ENCODE data around the gene ICAM5.
"Not testable (repeated sequence)": the region's sequence is repeated elsewhere in the genome, so short reads cannot be mapped to it uniquely, and the experiment has no call there.

ICAM5 gene

DNA sequence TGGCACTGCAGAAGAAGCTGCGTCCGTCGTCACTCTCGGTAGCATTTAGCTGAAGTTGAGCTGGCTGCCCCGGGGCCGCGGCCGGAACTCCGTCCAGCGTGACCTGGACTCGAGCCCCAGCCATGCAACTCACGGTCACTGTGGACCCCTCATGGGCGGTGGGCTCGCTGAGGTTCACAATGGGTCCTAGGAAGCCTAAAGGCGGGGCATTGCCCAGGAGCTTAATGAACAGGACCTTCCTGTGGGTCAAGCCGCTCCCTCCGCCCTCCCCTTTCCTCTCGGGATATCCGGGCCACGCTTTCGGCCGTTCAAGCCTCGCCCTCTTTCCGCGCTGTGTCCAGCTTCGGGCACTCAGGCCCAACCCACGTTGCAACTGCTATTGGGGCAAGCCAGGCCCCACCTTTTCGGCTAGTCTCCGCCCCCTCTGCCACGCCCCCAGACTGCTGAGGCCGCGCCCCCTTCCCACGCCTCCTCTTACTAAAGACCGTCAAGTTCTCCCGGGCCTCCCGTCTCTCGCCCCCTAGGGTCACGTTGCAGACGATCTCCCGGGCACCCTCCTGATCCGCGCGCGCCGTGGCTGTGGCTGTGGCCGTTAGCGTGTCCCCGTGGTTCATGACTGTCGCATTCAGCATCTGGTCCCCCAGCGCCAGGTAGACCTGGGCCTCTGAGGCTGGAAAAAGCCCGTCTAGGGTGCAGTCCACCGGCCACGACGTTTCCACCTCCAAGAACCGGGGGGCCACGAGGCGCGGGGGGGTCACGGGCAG, 45.0 kb downstream of the ICAM5 start:
- DNase-seq (ENCODE audit: low read depth): peak; percentile 93
- TF ChIP-seq, protein P1, sequence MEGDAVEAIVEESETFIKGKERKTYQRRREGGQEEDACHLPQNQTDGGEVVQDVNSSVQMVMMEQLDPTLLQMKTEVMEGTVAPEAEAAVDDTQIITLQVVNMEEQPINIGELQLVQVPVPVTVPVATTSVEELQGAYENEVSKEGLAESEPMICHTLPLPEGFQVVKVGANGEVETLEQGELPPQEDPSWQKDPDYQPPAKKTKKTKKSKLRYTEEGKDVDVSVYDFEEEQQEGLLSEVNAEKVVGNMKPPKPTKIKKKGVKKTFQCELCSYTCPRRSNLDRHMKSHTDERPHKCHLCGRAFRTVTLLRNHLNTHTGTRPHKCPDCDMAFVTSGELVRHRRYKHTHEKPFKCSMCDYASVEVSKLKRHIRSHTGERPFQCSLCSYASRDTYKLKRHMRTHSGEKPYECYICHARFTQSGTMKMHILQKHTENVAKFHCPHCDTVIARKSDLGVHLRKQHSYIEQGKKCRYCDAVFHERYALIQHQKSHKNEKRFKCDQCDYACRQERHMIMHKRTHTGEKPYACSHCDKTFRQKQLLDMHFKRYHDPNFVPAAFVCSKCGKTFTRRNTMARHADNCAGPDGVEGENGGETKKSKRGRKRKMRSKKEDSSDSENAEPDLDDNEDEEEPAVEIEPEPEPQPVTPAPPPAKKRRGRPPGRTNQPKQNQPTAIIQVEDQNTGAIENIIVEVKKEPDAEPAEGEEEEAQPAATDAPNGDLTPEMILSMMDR (conservative IDR thresholded peaks at IDR 0.05; ENCODE audit: low read length): 0 out of 2 replicates have a peak, but pooled peaks have one; percentile 14
- H3K4me3 ChIP-seq (ENCODE audit: low read length): peak overlapping the region; percentile 86

DNA sequence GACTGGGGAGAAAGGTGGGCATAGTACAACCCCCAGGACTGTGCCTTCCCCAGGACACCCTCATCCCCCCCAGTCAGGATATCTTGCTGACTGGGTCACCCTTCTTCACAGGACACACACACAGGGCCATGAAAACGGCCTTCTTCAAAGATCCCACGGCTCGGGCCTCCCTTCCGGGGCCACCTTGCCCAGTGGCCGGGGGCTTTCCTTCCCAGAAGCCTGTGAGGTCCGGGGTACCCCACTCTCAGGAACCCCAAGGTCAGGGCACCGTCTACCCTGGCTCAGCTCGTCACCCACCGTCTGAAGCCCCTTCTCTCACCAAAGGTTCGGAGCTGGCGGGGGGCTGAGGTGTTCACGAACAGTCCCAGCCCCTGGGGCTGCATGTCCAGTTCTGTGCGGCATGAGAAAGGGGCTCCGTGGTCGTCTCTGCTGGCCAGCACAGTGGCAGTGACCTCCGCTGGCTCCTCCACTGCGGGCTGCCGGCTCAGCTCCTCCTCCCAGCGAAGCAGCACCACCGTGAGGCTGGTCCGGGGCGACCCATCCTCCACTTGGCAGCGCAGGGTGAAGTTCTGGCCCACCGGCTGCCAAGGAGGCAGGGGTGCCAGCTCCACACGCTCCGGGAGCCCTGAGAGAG, 45.7 kb downstream of the ICAM5 start:
- peak overlapping the region; percentile 86 for H3K4me3 ChIP-seq (ENCODE audit: low read length)
- TF ChIP-seq, protein P1 (conservative IDR thresholded peaks at IDR 0.05; ENCODE audit: low read length): no peak
- no peak for DNase-seq (ENCODE audit: low read depth)

DNA sequence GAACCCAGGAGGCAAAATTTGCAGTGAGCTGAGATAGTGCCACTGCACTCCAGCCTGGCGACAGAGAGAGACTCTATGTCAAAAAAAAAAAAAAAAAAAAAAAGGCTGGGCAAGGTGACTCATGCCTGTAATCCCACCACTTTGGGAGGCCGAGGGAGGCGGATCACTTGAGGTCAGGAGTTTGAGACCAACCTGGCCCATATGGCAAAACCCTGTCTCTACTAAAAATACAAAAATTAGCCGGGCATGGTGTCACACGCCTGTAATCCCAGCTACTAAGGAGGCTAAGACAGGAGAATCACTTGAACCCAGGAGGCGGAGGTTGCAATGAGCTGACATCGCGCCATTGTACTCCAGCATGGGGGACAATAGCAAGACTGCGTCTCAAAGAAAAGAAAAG, 47.0 kb downstream of the ICAM5 start:
- H3K4me3 ChIP-seq (ENCODE audit: low read length); DNase-seq (ENCODE audit: low read depth): not testable (repeated sequence)

DNA sequence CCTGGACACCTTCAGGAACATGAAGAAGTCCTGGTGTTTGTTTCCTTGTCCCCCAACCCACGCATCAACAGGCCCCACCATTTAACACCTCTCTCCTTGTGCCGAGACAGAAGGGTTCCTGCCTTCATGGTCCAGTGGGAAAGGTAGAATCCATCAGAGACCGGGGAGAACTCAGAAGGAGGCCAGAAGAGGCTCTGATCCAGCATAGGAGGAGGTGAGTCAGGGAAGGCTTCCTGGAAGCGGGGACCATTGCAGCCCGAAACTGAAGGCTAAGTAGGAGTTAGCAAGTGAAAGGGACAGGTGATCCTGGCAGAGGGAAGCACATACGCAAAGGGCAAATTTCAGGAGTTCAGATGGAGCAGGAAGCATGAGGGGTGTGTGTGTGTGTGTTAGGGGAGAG, 49.2 kb downstream of the ICAM5 start:
- TF ChIP-seq, protein P1 (conservative IDR thresholded peaks at IDR 0.05; ENCODE audit: low read length): no peak
- no peak for DNase-seq (ENCODE audit: low read depth)
- H3K4me3 ChIP-seq (ENCODE audit: low read length): no peak overlapping the region

DNA sequence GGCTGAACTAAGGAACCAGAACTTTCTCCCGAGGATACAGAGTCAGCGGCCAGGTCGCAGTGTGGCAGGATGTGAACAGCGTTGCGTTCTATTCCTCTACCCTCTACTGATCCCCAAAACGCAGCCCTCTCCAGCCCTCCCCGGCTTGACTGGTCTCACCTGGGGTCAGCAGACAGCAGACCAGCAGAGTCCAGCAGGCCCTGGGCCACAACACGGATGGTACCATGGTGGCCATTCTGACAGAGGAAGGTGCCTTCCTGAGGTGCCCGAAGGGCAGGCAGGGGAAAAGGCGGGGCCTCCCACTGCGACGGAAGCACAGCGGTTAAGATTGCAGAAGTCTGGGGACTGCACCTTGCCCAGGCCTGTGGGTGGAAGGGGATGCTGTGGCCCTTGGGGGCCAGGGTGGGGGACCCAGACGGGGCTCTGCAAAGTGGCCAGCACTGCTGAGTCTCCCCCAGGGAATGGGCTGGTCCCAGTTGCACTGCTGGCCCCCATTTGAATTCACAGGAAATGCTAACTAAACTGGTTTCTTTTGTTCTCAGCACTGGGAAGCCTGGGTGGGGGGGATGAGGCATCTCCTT, 49.7 kb downstream of the ICAM5 start, which contains the start of gene ICAM3:
ICAM3 (minus strand) TSS at position 245 of the 581 bp plus-strand sequence; CDS start at position 235, 10 bp downstream.
- no peak for DNase-seq (ENCODE audit: low read depth)
- H3K4me3 ChIP-seq (ENCODE audit: low read length): no peak within 1 kb of the TSS
- TF ChIP-seq, protein P1 (conservative IDR thresholded peaks at IDR 0.05; ENCODE audit: low read length): no peak

DNA sequence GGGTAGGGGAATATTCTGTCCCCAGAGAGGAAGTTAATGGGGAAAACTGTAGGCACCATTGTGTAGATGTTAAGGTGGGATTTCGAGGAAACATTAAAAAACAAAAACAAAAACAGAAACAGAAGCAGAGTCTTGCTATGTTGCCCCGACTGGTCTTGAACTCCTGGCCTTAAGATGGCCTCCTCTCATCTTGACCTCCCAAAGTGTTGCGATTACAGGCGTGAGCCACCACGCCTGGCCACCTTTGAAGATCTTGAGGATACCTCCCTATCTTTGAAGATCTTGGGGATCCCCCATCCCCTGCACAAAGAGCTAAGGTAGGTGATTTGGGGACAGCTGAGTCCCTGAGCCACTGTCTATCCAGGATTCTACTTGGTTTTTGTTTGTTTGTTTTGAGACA, 50.2 kb downstream of the ICAM5 start:
- no peak for DNase-seq (ENCODE audit: low read depth)

DNA sequence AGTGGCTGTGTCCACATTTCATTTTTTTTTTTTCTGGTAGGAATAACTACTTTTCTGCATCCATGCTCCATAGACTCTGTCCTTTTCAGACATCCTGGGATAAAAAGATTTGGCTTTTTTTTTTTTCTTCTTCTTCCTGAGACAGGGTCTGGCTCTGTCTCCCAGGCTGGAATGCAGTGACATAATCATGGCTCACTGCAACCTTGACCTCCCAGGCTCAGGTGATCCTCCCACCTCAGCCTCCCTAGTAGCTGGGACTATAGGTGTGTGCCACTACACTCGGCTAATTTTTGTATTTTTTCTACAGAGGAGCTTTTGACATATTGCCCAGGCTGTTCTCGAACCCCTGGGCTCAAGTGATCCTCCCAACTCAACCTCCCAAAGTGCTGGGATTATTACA, 53.7 kb downstream of the ICAM5 start:
- no peak for DNase-seq (ENCODE audit: low read depth)
- no peak overlapping the region for H3K4me3 ChIP-seq (ENCODE audit: low read length)
- TF ChIP-seq, protein P1 (conservative IDR thresholded peaks at IDR 0.05; ENCODE audit: low read length): no peak

More for the DNA sequence above, 50.2 kb downstream of the ICAM5 start:
- TF ChIP-seq, protein P1 (conservative IDR thresholded peaks at IDR 0.05; ENCODE audit: low read length): no peak
- no peak overlapping the region for H3K4me3 ChIP-seq (ENCODE audit: low read length)

Measured in AG10803 (cell line).